Measurements from ENCODE around the gene PSMB2. TPM values are rescaled to one million over a fixed set of nuclear protein-coding genes. Genes with fewer than 3 reads are reported as not detected.
"Not testable (repeated sequence)": the region's sequence is repeated elsewhere in the genome, so short reads cannot be mapped to it uniquely, and the experiment has no call there.

The PSMB2 gene
- total RNA-seq: 85.6 and 115 TPM in 2 replicates

DNA sequence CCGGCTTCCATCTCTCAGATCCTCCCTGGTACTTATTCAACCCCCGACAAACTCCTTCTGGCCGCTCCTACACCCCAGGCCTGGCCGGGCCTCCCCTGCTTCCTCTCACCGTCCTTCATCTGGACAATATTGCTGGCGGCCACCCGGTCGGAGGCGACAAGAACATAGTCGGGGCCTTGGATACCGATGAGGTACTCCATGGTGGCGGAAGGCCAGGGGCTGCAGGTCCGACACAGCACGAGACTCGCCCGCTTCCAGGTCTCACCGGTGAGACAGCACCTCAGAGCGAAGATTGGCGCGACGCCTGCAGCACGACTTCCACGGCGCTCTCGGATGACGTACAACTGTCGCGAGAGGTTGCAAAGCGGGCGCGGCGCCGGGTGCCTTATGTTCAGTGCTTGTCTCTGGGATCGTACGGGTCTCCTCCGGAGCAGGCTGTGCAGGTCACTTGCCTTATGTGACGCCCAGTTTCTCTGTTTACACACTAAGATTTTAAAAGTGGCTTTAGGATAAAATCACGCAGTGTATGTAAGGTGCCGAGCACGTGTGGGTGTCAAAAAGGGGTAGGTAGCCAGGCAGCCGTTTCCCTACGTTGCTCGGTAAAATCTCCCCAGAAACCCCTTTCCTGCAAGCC is at the start of gene PSMB2:
PSMB2 (minus strand) TSS at position 294 of the 634 bp plus-strand sequence; CDS start at position 200, 94 bp downstream.
- peak within 1 kb of the TSS; percentile 88 for H3K4me3 ChIP-seq (ENCODE audit: low read depth, low read length)
- TF ChIP-seq, protein P1, sequence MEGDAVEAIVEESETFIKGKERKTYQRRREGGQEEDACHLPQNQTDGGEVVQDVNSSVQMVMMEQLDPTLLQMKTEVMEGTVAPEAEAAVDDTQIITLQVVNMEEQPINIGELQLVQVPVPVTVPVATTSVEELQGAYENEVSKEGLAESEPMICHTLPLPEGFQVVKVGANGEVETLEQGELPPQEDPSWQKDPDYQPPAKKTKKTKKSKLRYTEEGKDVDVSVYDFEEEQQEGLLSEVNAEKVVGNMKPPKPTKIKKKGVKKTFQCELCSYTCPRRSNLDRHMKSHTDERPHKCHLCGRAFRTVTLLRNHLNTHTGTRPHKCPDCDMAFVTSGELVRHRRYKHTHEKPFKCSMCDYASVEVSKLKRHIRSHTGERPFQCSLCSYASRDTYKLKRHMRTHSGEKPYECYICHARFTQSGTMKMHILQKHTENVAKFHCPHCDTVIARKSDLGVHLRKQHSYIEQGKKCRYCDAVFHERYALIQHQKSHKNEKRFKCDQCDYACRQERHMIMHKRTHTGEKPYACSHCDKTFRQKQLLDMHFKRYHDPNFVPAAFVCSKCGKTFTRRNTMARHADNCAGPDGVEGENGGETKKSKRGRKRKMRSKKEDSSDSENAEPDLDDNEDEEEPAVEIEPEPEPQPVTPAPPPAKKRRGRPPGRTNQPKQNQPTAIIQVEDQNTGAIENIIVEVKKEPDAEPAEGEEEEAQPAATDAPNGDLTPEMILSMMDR (conservative IDR thresholded peaks at IDR 0.05; ENCODE audit: low read depth, low read length): no peak
- DNase-seq (ENCODE audit: low read depth): peak; percentile 66

DNA sequence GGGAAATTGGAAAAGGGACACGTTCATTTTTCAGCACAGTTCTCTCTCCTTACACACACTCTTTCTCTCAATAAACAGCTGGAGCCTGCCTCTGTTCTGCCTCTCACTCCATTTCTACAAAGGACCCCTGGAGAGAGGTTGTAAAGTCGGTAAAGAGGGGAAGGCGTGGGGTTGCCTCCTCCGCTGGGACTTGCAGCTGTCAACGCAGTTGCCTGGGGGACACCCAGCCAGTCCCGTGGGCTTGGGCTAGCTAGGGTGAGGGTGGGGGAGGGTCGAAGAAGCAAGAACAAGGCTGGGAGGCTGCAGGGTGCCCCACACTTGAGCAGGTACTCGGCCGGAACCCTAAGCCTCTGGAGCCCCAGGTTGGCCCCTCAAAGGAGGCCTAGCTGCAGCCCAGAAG is 49.8 kb upstream of the PSMB2 start:
- TF ChIP-seq, protein P1 (conservative IDR thresholded peaks at IDR 0.05; ENCODE audit: low read depth, low read length): no peak
- DNase-seq (ENCODE audit: low read depth): no peak
- no peak overlapping the region for H3K4me3 ChIP-seq (ENCODE audit: low read depth, low read length)

DNA sequence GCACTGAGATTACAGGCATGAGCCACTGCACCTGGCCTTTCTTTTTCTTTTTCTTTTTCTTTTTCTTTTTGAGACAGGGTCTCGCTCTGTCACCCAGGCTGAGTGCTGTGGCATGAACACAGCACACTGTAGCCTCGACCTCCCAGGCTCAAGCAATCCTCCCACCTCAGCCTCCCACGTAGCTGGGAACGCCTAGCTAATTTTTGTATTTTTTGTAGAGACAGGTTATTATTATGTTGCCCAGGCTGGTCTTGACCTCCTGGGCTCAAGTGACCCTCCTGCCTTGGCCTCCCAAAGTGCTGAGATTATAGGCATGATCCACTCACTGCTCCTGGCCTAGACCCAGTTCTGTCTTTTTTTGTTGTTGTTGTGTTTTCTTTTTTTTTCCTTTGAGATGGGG is 48.8 kb upstream of the PSMB2 start:
- not testable (repeated sequence) for DNase-seq (ENCODE audit: low read depth); H3K4me3 ChIP-seq (ENCODE audit: low read depth, low read length)

DNA sequence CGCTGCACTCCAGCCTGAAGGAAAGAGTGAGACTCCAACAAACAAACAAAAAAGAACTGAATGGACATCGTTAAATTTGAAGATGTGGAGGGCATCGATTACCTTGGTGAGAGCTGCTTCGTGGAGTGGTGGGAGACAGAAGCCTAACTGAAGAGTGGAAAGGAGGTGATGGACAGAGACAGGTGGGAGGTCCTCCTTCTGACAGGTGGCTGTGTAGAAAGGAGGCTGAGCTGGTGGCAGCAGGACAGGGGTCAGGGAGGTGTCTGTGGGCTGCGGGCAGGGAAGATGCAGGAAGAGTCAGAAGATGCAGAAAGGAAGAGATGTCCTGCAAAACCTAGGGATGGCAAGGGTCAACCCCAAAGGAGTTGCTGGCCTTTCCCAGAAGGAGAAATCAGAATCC is 46.8 kb upstream of the PSMB2 start:
- no peak for DNase-seq (ENCODE audit: low read depth)
- no peak overlapping the region for H3K4me3 ChIP-seq (ENCODE audit: low read depth, low read length)
- TF ChIP-seq, protein P1 (conservative IDR thresholded peaks at IDR 0.05; ENCODE audit: low read depth, low read length): no peak

DNA sequence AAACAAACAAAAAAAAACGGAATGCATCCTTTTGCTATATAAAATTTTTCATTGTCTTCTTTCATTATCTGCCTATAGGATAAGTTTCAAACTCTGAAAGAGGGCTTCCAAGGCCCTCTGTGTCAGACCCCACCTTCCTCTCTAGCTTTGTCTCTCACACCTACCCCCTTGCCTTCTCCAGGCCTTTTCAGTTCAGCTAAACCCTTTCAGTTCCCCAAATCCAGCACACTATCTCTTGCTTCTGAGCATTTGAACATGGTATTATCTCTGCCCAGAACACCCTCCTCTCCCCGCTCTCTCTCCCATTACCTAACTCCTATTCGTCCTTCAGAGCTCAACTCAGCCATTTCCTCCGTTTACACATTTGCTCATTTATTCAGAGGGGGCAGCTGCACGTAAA is 41.7 kb upstream of the PSMB2 start:
- TF ChIP-seq, protein P1 (conservative IDR thresholded peaks at IDR 0.05; ENCODE audit: low read depth, low read length): no peak
- no peak for DNase-seq (ENCODE audit: low read depth)
- H3K4me3 ChIP-seq (ENCODE audit: low read depth, low read length): no peak overlapping the region

DNA sequence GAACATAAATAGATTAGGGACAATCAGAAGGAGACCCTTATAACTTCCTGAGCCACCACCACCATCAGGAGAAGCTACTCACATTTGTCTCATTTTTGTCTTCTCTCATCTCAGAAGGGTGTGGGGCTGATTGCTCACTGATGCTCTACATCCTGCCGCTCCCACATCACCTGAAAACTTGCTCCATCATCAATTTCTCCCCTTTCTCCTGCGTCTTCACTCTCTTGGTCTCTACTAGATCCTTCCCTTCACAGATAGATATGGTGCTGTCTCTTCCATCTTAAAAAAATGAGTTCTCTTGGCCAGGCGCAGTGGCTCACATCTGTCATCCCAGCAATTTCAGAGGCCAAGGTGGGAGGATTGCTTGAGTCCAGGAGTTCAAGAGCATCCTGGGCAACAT is 38.9 kb upstream of the PSMB2 start:
- TF ChIP-seq, protein P1 (conservative IDR thresholded peaks at IDR 0.05; ENCODE audit: low read depth, low read length): no peak
- no peak overlapping the region for H3K4me3 ChIP-seq (ENCODE audit: low read depth, low read length)
- no peak for DNase-seq (ENCODE audit: low read depth)

DNA sequence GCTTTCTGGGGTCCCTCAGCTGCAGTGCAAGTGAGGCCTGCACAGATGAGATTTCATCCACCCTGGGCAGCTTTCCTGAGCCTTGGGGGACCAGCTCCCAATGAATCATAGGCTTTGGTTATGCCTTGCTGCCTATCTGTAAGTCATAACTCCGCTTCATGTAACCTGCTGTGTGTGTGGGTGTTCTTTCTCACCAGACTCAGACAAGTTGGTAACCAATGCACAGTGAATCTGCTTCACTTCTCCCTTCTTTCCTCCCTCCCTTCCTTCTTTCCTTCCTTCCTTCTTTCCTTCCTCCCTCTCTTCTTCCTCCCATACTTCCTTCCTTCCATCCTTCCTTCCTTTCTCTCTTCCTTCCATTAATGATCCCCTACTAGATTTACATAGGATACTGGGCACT is 34.4 kb upstream of the PSMB2 start:
- H3K4me3 ChIP-seq (ENCODE audit: low read depth, low read length): no peak overlapping the region
- DNase-seq (ENCODE audit: low read depth): peak; percentile 27
- TF ChIP-seq, protein P1 (conservative IDR thresholded peaks at IDR 0.05; ENCODE audit: low read depth, low read length): no peak

Data from epithelial cell of proximal tubule (primary cell).